Glutamatergic neuron (in vitro differentiated cells): ENCODE measurements around the gene RAP1GAP. TPM values are rescaled to one million over a fixed set of nuclear protein-coding genes. Genes with fewer than 3 reads are reported as not detected.
A peak's percentile ranks its signal among the peaks of the same experiment; 100 is the strongest.

Experiments
- DNase-seq: peaks from one replicate; pipeline ENCODE4 v3.0.0; 2022
- H3K27ac Mint-ChIP-seq: one replicate; pipeline ENCODE4 v1.8.0; 2020; ENCODE audit warnings: mild to moderate bottlenecking, mixed read lengths, inconsistent platforms; ENCODE audit not compliant: unreplicated experiment
- H3K27me3 Mint-ChIP-seq: one replicate; pipeline ENCODE4 v1.8.0; 2020; ENCODE audit warnings: mild to moderate bottlenecking, moderate library complexity, mixed read lengths, inconsistent platforms; ENCODE audit not compliant: unreplicated experiment
- H3K36me3 Mint-ChIP-seq: one replicate; pipeline ENCODE4 v1.8.0; 2020; ENCODE audit warnings: mild to moderate bottlenecking, mixed read lengths, inconsistent platforms; ENCODE audit not compliant: unreplicated experiment
- H3K4me1 Mint-ChIP-seq: one replicate; pipeline ENCODE4 v1.8.0; 2020; ENCODE audit warnings: mild to moderate bottlenecking, low read depth, mixed read lengths, inconsistent platforms; ENCODE audit not compliant: unreplicated experiment
- H3K4me3 Mint-ChIP-seq: one replicate; pipeline ENCODE4 v1.8.0; 2020; ENCODE audit warnings: mild to moderate bottlenecking, mixed read lengths, inconsistent platforms; ENCODE audit not compliant: unreplicated experiment
- H3K9me3 Mint-ChIP-seq: one replicate; pipeline ENCODE4 v1.8.0; 2020; ENCODE audit warnings: mild to moderate bottlenecking, moderate library complexity, mixed read lengths, inconsistent platforms; ENCODE audit not compliant: unreplicated experiment
- CTCF ChIP-seq: fragments of 200-600 bp; sonication (generic); IDR thresholded peaks from one replicate; pipeline ENCODE4 v1.5.0; 2021; ENCODE audit not compliant: partially characterized antibody, unreplicated experiment
- total RNA-seq: library from RNA; stranded (reverse); fragmentation: NEBNext Ultra II Directional; extraction: Animal tissue kit (Norgen Biotek cat#: 25700); gene quantifications from one replicate; pipeline ENCODE4 v1.2.1, GENCODE V29; 2021; ENCODE audit not compliant: unreplicated experiment

The RAP1GAP gene
- total RNA-seq, 1 donor from 2014 or later: 4.8 TPM

- peaks cover 2% of the 10 kb centered on the region for H3K27me3 Mint-ChIP-seq
- peak overlapping the region; percentile 17 for H3K4me3 Mint-ChIP-seq
- no peak for TF ChIP-seq CTCF
- DNase-seq: no peak
- no peaks in the 10 kb centered on the region for H3K9me3 Mint-ChIP-seq
- H3K27ac Mint-ChIP-seq: peak overlapping the region; percentile 7
- H3K36me3 Mint-ChIP-seq: no peaks in the 10 kb centered on the region
- peaks cover 21% of the 10 kb centered on the region for H3K4me1 Mint-ChIP-seq
Observed at GRCh38 chr1:21706151-21706835, 37.1 kb upstream of the RAP1GAP start.

GRCh38 chr1:21705303-21705980 is 36.3 kb upstream of the RAP1GAP start:
- peaks cover 2% of the 10 kb centered on the region for H3K27me3 Mint-ChIP-seq
- DNase-seq: no peak
- H3K4me1 Mint-ChIP-seq: peaks cover 21% of the 10 kb centered on the region
- peak overlapping the region; percentile 16 for H3K4me3 Mint-ChIP-seq
- peak overlapping the region; percentile 22 for H3K27ac Mint-ChIP-seq
- H3K36me3 Mint-ChIP-seq: no peaks in the 10 kb centered on the region
- no peak for TF ChIP-seq CTCF
- H3K9me3 Mint-ChIP-seq: no peaks in the 10 kb centered on the region

- Mint-ChIP-seq H3K4me1 (peaks cover 21% of the 10 kb centered on the region), H3K27me3 (peaks cover 3% of the 10 kb centered on the region), H3K36me3 (no peaks in the 10 kb centered on the region), H3K9me3 (no peaks in the 10 kb centered on the region), H3K4me3 (no peak overlapping the region), H3K27ac (no peak overlapping the region)
- no peak for TF ChIP-seq CTCF
- no peak for DNase-seq
Observed at GRCh38 chr1:21704145-21704544, 35.0 kb upstream of the RAP1GAP start.

DNA sequence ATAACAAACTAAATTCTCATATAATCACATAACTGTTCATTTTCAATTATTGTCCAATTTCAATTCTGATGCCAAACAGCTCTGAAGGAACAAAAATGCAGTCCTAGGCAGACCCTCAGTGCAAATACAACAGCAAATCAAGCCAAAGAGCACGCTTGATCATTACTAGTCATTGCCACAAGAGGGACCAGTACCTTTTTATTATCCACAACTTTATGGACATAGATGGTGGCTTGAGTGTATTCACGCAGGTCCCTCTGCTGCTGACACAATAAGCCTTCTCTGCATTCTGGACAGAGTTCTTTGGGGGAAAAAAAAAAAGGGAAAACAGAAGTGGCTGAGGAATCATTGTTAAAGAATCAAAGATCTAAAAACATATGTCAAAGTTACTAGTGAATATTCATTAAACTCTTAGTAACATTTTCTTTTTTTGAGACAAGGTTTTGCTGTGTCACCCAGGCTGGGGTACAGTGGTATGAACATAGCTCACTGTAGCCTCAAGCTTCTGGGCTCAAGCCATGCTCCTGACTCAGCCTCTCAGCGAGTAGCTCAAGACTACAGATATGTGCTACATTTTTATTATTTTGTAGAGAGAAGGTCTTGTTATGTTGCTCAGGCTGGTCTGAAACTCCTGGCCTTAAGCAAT is 34.3 kb upstream of the RAP1GAP start:
- no peak overlapping the region for H3K27ac Mint-ChIP-seq
- no peak for DNase-seq
- peaks cover 5% of the 10 kb centered on the region for H3K27me3 Mint-ChIP-seq
- no peak overlapping the region for H3K4me3 Mint-ChIP-seq
- no peaks in the 10 kb centered on the region for H3K36me3 Mint-ChIP-seq
- H3K9me3 Mint-ChIP-seq: no peaks in the 10 kb centered on the region
- TF ChIP-seq CTCF: peak; percentile 67
- H3K4me1 Mint-ChIP-seq: peaks cover 21% of the 10 kb centered on the region

- no peaks in the 10 kb centered on the region for H3K36me3 Mint-ChIP-seq
- TF ChIP-seq CTCF: no peak
- H3K4me3 Mint-ChIP-seq: no peak overlapping the region
- H3K4me1 Mint-ChIP-seq: peaks cover 21% of the 10 kb centered on the region
- no peaks in the 10 kb centered on the region for H3K9me3 Mint-ChIP-seq
- H3K27ac Mint-ChIP-seq: no peak overlapping the region
- peaks cover 5% of the 10 kb centered on the region for H3K27me3 Mint-ChIP-seq
- DNase-seq: no peak
Observed at GRCh38 chr1:21702780-21703179, 33.6 kb upstream of the RAP1GAP start.
